ENCODE results near the gene CLDN4.
"Not testable (repeated sequence)": the region's sequence is repeated elsewhere in the genome, so short reads cannot be mapped to it uniquely, and the experiment has no call there.

GRCh38 chr7:73787786-73788048, 43.1 kb upstream of the CLDN4 start:
- TF ChIP-seq, protein P1, sequence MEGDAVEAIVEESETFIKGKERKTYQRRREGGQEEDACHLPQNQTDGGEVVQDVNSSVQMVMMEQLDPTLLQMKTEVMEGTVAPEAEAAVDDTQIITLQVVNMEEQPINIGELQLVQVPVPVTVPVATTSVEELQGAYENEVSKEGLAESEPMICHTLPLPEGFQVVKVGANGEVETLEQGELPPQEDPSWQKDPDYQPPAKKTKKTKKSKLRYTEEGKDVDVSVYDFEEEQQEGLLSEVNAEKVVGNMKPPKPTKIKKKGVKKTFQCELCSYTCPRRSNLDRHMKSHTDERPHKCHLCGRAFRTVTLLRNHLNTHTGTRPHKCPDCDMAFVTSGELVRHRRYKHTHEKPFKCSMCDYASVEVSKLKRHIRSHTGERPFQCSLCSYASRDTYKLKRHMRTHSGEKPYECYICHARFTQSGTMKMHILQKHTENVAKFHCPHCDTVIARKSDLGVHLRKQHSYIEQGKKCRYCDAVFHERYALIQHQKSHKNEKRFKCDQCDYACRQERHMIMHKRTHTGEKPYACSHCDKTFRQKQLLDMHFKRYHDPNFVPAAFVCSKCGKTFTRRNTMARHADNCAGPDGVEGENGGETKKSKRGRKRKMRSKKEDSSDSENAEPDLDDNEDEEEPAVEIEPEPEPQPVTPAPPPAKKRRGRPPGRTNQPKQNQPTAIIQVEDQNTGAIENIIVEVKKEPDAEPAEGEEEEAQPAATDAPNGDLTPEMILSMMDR (IDR thresholded peaks at IDR 0.05), result not testable (repeated sequence)
- TF ChIP-seq POLR2A (IDR thresholded peaks at IDR 0.05), result not testable (repeated sequence)
